Panc1 (cell line): ENCODE data around the gene TSSK3. TPM values are rescaled to one million over a fixed set of nuclear protein-coding genes. Genes with fewer than 3 reads are reported as not detected.

Source experiments
- ATAC-seq: fragments of 200-7000 bp; cut with Tn5 transposase; 2 replicates; pipeline ENCODE4 v1.9.1; 2020; ENCODE audit warnings: mild to moderate bottlenecking, moderate library complexity
- BruUV-seq: library from RNA; stranded (reverse); fragments of 400-500 nt; replicated peaks from 2 replicates; lab custom pipeline; 2021; lab: Mats Ljungman, UMichigan
- CTCF ChIA-PET: fragments of 300-600 bp; sonication (Branson Sonifier 250); formaldehyde crosslinking; loops from one replicate; lab custom pipeline; 2022; ENCODE audit warnings: antibody characterized with exemption; lab: Charles Lee
- POLR2A ChIA-PET: fragments of 300-600 bp; sonication (Branson Sonifier 250); formaldehyde crosslinking; loops from one replicate; lab custom pipeline; 2022; ENCODE audit warnings: antibody characterized with exemption; lab: Charles Lee
- DNase-seq: peaks from one replicate; pipeline ENCODE4 v3.0.0-alpha.2; 2010; ENCODE audit warnings: low read depth, low spot score
- H3K27ac ChIP-seq: 2 replicates; pipeline ENCODE4 v1.5.1; 2011; ENCODE audit warnings: mild to moderate bottlenecking, low read length, inconsistent platforms
- H3K27me3 ChIP-seq: fragments of 200-500 bp; sonication (Bioruptor generic); 2 replicates; pipeline ENCODE4 v1.6.0; 2014; ENCODE audit warnings: low read length, inconsistent platforms; ENCODE audit not compliant: control insufficient read depth, insufficient read depth
- H3K36me3 ChIP-seq: fragments of 200-500 bp; sonication (Bioruptor generic); 2 replicates; pipeline ENCODE4 v1.5.1; 2014; ENCODE audit warnings: inconsistent platforms, mild to moderate bottlenecking, low read length, moderate library complexity; ENCODE audit not compliant: control insufficient read depth, insufficient read depth
- H3K4me1 ChIP-seq: 2 replicates; pipeline ENCODE4 v1.5.1; 2011; ENCODE audit warnings: inconsistent platforms, mild to moderate bottlenecking, low read length, moderate library complexity; ENCODE audit not compliant: control insufficient read depth, insufficient read depth
- H3K4me3 ChIP-seq, 2 experiments: 2 replicates each; pipeline ENCODE4 v1.5.1; 2011 to 2012; ENCODE audit warnings: low read depth in 2 of 2, low read length in 2 of 2, mild to moderate bottlenecking in 2 of 2, inconsistent platforms in 1 of 2, moderate library complexity in 1 of 2
- H3K9me3 ChIP-seq: fragments of 200-500 bp; sonication (Bioruptor generic); 2 replicates; pipeline ENCODE4 v1.5.1; 2014; ENCODE audit warnings: low read depth, mild to moderate bottlenecking, inconsistent platforms, low read length, moderate library complexity; ENCODE audit not compliant: control insufficient read depth, insufficient read depth
- POLR2AphosphoS5 ChIP-seq: IDR thresholded peaks from 2 replicates; pipeline ENCODE4 v1.6.1; 2012; ENCODE audit warnings: mild to moderate bottlenecking, low read depth, low read length, moderate library complexity
- SIN3A ChIP-seq: IDR thresholded peaks from 2 replicates; pipeline ENCODE4 v1.6.1; 2012; ENCODE audit warnings: low read depth, mild to moderate bottlenecking, low read length, moderate library complexity, borderline replicate concordance; ENCODE audit not compliant: insufficient read depth
- TCF7L2 ChIP-seq: IDR thresholded peaks from 2 replicates; pipeline ENCODE4 v1.6.1; 2011; ENCODE audit warnings: mild to moderate bottlenecking, low read depth, low read length, inconsistent platforms
- in situ Hi-C: cut with HindIII; loops from 2 replicates; pipeline ENCODE4 v1.10.0; 2016; ENCODE audit warnings: low sequenced_read_pairs, low pct_unique_long_range_greater_than_20kb
- intact Hi-C: fragments of 100-400 bp; cut with micrococcal nuclease; formaldehyde crosslinking; loops from one replicate; pipeline ENCODE4 v1.10.0; 2022; ENCODE audit not compliant: unreplicated experiment
- total RNA-seq: library from RNA; stranded (reverse); gene quantifications from one replicate; pipeline ENCODE4 v1.2.1, GENCODE V29; 2021; ENCODE audit not compliant: unreplicated experiment
- TF ChIP-seq, protein P1 (sequence below): fragments of 450-650 bp; IDR thresholded peaks from 2 replicates; pipeline ENCODE4 v1.5.1; 2017; ENCODE audit warnings: mild to moderate bottlenecking
- TF ChIP-seq, protein P2 (sequence below), 2 experiments: IDR thresholded peaks; 2 replicates each; pipeline ENCODE4 v1.6.1; 2011 to 2012; ENCODE audit warnings: low read depth in 2 of 2, control low read depth in 1 of 2, low read length in 1 of 2, mild to moderate bottlenecking in 1 of 2, moderate library complexity in 1 of 2; ENCODE audit not compliant: insufficient read depth in 1 of 2

TSSK3 gene
- total RNA-seq, 1 experiment from 2014 or later: 3.6 TPM

DNA sequence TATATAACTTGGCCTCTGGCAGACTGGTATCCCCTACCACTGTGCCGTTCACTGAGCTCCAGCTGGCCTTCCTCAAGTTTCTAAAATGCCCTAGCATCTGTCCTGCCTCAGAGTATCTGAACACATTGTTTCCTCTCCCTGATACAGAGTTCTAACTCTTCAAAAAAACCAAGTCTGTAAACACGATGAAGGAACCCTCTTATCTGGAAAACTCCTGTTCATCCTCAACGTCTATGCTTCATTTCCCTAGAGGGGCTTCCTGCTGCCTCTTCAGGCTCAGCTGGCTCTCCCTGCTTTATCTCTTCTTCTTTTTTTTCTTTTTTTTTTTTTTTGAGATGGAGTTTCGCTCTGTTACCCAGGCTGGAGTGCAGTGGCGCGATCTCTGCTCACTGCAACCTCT is 26.3 kb downstream of the TSSK3 start:
- no peaks in the 10 kb centered on the region for H3K9me3 ChIP-seq
- intact Hi-C loops: no loop called here
- ChIA-PET CTCF (no interaction called here), POLR2A (no interaction called here)
- in situ Hi-C loops: no loop called here
- no peak overlapping the region for H3K27ac ChIP-seq
- peaks cover 8% of the 10 kb centered on the region; the same call in 1 of the 2 replicates for H3K4me1 ChIP-seq
- ATAC-seq: no peak
- no peaks in the 10 kb centered on the region for H3K27me3 ChIP-seq
- no peak overlapping the region for H3K4me3 ChIP-seq
- H3K36me3 ChIP-seq: peaks cover 5% of the 10 kb centered on the region; the same call in 1 of the 2 replicates
- no TSS peak for BruUV-seq
- DNase-seq: no peak
- TF ChIP-seq, protein P1, sequence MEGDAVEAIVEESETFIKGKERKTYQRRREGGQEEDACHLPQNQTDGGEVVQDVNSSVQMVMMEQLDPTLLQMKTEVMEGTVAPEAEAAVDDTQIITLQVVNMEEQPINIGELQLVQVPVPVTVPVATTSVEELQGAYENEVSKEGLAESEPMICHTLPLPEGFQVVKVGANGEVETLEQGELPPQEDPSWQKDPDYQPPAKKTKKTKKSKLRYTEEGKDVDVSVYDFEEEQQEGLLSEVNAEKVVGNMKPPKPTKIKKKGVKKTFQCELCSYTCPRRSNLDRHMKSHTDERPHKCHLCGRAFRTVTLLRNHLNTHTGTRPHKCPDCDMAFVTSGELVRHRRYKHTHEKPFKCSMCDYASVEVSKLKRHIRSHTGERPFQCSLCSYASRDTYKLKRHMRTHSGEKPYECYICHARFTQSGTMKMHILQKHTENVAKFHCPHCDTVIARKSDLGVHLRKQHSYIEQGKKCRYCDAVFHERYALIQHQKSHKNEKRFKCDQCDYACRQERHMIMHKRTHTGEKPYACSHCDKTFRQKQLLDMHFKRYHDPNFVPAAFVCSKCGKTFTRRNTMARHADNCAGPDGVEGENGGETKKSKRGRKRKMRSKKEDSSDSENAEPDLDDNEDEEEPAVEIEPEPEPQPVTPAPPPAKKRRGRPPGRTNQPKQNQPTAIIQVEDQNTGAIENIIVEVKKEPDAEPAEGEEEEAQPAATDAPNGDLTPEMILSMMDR: no peak
- TF ChIP-seq SIN3A (no peak), POLR2AphosphoS5 (no peak), TCF7L2 (no peak)

DNA sequence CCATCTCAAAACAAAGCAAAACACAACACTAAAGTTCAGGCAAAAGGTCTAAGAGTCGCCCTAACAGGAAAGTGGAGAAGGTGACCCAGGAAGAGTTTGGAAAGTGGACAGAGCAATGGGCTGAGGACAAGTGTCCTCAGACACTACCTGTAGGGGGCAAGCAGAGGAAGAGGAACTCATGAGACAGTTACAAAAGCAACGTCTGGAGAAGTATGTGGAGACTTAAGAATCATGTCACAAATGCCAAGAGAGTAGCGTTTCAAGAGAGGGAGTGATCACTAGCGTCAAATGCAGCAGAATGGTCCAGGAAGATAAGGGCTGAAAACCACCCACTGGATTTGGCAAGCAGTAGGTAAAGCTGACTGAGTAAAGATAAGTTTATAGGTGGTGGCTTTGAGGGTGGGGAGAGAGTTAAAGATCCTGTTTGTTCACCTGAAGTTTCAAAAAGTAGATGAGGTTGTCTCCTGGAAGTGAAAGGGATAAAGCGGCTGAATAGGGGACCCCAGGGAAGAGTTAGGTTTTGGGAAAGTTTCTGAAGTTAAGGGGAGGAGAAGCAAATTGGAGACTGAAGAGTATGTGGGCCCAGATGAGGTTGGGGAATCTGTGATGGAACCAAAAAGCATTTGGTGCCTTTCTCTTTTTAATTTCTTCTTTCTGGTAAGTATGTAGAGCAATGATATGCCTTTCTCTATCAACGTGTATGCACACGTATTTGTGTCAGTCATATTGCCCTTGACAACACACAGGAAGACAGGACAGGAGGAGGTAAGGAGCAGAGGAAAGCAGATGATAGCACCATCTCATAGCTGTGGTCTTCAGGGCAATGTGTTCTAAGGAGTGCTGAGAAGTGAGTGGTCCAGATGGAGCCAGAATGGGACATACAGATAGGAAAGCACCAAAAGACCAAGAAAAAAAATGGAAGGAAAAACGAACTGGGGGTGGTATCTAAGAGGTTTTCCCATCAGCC is 28.8 kb downstream of the TSSK3 start:
- no peak overlapping the region for H3K4me3 ChIP-seq
- intact Hi-C loops: no loop called here
- in situ Hi-C loops: no loop called here
- H3K27ac ChIP-seq: no peak overlapping the region
- peaks cover 8% of the 10 kb centered on the region; the same call in 1 of the 2 replicates for H3K4me1 ChIP-seq
- 0 out of 2 replicates have a peak, but pooled peaks cover 2% of the 10 kb centered on the region for H3K36me3 ChIP-seq
- no peaks in the 10 kb centered on the region for H3K9me3 ChIP-seq
- BruUV-seq: no TSS peak
- ATAC-seq (no peak), DNase-seq (no peak)
- POLR2A ChIA-PET: no interaction called here
- H3K27me3 ChIP-seq: no peaks in the 10 kb centered on the region
- CTCF ChIA-PET: interaction anchor here (0.5 kb wide), 1 partner anchor 421 kb away, joined by 8 read pairs; no protein-coding TSS in a partner anchor
- no peak for TF ChIP-seq POLR2AphosphoS5
- no peak for TF ChIP-seq TCF7L2
- TF ChIP-seq SIN3A: no peak

DNA sequence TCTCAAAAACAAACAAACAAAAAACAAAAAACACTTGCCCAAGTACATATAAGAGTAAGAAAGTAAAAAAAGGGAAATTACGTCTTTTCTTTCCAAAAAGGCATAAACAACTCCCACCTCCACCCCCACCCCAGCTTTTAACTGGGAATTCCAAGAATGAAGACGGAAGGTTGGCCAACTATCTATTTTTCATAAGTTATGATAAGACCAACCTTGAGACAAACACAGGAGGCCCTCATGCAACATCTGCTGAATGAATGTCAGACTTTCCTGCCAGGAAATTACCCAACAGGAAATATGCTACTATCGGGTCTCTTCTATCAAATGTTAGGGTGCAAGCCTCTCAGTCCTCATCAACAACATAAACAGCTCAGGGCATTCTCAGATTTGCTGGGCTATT is 30.0 kb downstream of the TSSK3 start:
- BruUV-seq: no TSS peak

More for the DNA sequence above, 30.0 kb downstream of the TSSK3 start:
- POLR2A ChIA-PET: no interaction called here
- CTCF ChIA-PET: interaction anchor here (0.5 kb wide), 1 partner anchor 420 kb away, joined by 8 read pairs; no protein-coding TSS in a partner anchor
- ATAC-seq: no peak
- no peaks in the 10 kb centered on the region for H3K9me3 ChIP-seq
- H3K4me1 ChIP-seq: peaks cover 8% of the 10 kb centered on the region; the same call in 1 of the 2 replicates
- H3K27ac ChIP-seq: no peak overlapping the region
- no peak overlapping the region for H3K4me3 ChIP-seq
- no peaks in the 10 kb centered on the region for H3K27me3 ChIP-seq
- in situ Hi-C loops: no loop called here
- intact Hi-C loops: no loop called here
- DNase-seq: no peak
- 0 out of 2 replicates have a peak, but pooled peaks cover 2% of the 10 kb centered on the region for H3K36me3 ChIP-seq
- no peak for TF ChIP-seq TCF7L2
- TF ChIP-seq, protein P1: no peak
- TF ChIP-seq, protein P2, sequence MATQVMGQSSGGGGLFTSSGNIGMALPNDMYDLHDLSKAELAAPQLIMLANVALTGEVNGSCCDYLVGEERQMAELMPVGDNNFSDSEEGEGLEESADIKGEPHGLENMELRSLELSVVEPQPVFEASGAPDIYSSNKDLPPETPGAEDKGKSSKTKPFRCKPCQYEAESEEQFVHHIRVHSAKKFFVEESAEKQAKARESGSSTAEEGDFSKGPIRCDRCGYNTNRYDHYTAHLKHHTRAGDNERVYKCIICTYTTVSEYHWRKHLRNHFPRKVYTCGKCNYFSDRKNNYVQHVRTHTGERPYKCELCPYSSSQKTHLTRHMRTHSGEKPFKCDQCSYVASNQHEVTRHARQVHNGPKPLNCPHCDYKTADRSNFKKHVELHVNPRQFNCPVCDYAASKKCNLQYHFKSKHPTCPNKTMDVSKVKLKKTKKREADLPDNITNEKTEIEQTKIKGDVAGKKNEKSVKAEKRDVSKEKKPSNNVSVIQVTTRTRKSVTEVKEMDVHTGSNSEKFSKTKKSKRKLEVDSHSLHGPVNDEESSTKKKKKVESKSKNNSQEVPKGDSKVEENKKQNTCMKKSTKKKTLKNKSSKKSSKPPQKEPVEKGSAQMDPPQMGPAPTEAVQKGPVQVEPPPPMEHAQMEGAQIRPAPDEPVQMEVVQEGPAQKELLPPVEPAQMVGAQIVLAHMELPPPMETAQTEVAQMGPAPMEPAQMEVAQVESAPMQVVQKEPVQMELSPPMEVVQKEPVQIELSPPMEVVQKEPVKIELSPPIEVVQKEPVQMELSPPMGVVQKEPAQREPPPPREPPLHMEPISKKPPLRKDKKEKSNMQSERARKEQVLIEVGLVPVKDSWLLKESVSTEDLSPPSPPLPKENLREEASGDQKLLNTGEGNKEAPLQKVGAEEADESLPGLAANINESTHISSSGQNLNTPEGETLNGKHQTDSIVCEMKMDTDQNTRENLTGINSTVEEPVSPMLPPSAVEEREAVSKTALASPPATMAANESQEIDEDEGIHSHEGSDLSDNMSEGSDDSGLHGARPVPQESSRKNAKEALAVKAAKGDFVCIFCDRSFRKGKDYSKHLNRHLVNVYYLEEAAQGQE (IDR thresholded peaks at IDR 0.05; ENCODE audit: insufficient read depth in 1 of 2, low read depth in 2 of 2, low read length in 1 of 2): no peak
- TF ChIP-seq POLR2AphosphoS5: no peak
- no peak for TF ChIP-seq SIN3A
